ENCODE results near the gene OTUD3. TPM values are rescaled to one million over a fixed set of nuclear protein-coding genes. Genes with fewer than 3 reads are reported as not detected.
"Not testable (repeated sequence)": the region's sequence is repeated elsewhere in the genome, so short reads cannot be mapped to it uniquely, and the experiment has no call there.

Gene OTUD3
- polyA plus RNA-seq, 4 donors = 2.2 to 21.4 (median 3.1) TPM

GRCh38 chr1:19861842-19862530, 20.2 kb upstream of the OTUD3 start:
- peaks cover 0 to 4% of the 10 kb centered on the region in 2 donors for H3K9me3 ChIP-seq (ENCODE audit: control insufficient read depth in 2 of 2, insufficient read depth in 1 of 2, low read depth in 1 of 2, low read length in 1 of 2)
- peak overlapping the region; percentile 78 to 86 (median 79) for H3K27ac ChIP-seq (ENCODE audit: low read depth in 1 of 3, low read length in 2 of 3)
- WGBS, 3 donors = 72 to 80% (median 79%) methylated on average over 1 of the region's 1 CpG
- peaks cover 0 to 26% (median 4%) of the 10 kb centered on the region in 3 donors for H3K4me1 ChIP-seq (ENCODE audit: control insufficient read depth in 3 of 3, insufficient read depth in 2 of 3, low read depth in 1 of 3, low read length in 2 of 3)
- no peak overlapping the region for H3K4me3 ChIP-seq (ENCODE audit: low read depth in 1 of 3, low read length in 3 of 3)
- peaks cover 0 to 2% (median 0%) of the 10 kb centered on the region in 3 donors for H3K27me3 ChIP-seq (ENCODE audit: control insufficient read depth in 3 of 3, insufficient read depth in 3 of 3, low read length in 3 of 3)
- H3K36me3 ChIP-seq (ENCODE audit: control insufficient read depth in 3 of 3, insufficient read depth in 2 of 3, low read depth in 1 of 3, low read length in 3 of 3) = no peaks in the 10 kb centered on the region
- DNase-seq (no peak), FAIRE-seq (no peak)

- H3K36me3 ChIP-seq (ENCODE audit: control insufficient read depth in 3 of 3, insufficient read depth in 2 of 3, low read depth in 1 of 3, low read length in 3 of 3) = no peaks in the 10 kb centered on the region
- H3K4me3 ChIP-seq (ENCODE audit: low read depth in 1 of 3, low read length in 3 of 3) = no peak overlapping the region
- DNase-seq = no peak
- H3K27ac ChIP-seq (ENCODE audit: low read depth in 1 of 3, low read length in 2 of 3) = no peak overlapping the region
- peaks cover 0 to 26% (median 4%) of the 10 kb centered on the region in 3 donors for H3K4me1 ChIP-seq (ENCODE audit: control insufficient read depth in 3 of 3, insufficient read depth in 2 of 3, low read depth in 1 of 3, low read length in 2 of 3)
- H3K27me3 ChIP-seq (ENCODE audit: control insufficient read depth in 3 of 3, insufficient read depth in 3 of 3, low read length in 3 of 3) = peaks cover 0 to 2% (median 0%) of the 10 kb centered on the region in 3 donors
- WGBS, 3 donors = 88 to 95% (median 94%) methylated on average over 3 of the region's 3 CpGs
- peaks cover 0 to 4% of the 10 kb centered on the region in 2 donors for H3K9me3 ChIP-seq (ENCODE audit: control insufficient read depth in 2 of 2, insufficient read depth in 1 of 2, low read depth in 1 of 2, low read length in 1 of 2)
- no peak for FAIRE-seq
These were observed 19.3 kb upstream of the OTUD3 start for GRCh38 chr1:19862944-19863343.

- no peak overlapping the region for H3K4me3 ChIP-seq (ENCODE audit: low read depth in 1 of 3, low read length in 3 of 3)
- peaks cover 0 to 4% of the 10 kb centered on the region in 2 donors for H3K9me3 ChIP-seq (ENCODE audit: control insufficient read depth in 2 of 2, insufficient read depth in 1 of 2, low read depth in 1 of 2, low read length in 1 of 2)
- DNase-seq (no peak), FAIRE-seq (no peak)
- no peaks in the 10 kb centered on the region for H3K36me3 ChIP-seq (ENCODE audit: control insufficient read depth in 3 of 3, insufficient read depth in 2 of 3, low read depth in 1 of 3, low read length in 3 of 3)
- no peak overlapping the region for H3K27ac ChIP-seq (ENCODE audit: low read depth in 1 of 3, low read length in 2 of 3)
- 83 to 92% (median 89%) methylated on average over 1 of the region's 1 CpG for WGBS, 3 donors
- no peaks in the 10 kb centered on the region for H3K27me3 ChIP-seq (ENCODE audit: control insufficient read depth in 3 of 3, insufficient read depth in 3 of 3, low read length in 3 of 3)
- H3K4me1 ChIP-seq (ENCODE audit: control insufficient read depth in 3 of 3, insufficient read depth in 2 of 3, low read depth in 1 of 3, low read length in 2 of 3) = peaks cover 0 to 29% (median 4%) of the 10 kb centered on the region in 3 donors
These were observed 17.5 kb upstream of the OTUD3 start for GRCh38 chr1:19864570-19865160.

- no peak for FAIRE-seq
These were observed 16.2 kb upstream of the OTUD3 start for GRCh38 chr1:19866029-19866428.

GRCh38 chr1:19866758-19867157, 15.4 kb upstream of the OTUD3 start:
- Histone ChIP-seq H3K4me3 (ENCODE audit: low read depth in 1 of 3, low read length in 3 of 3) (no peak overlapping the region), H3K4me1 (ENCODE audit: control insufficient read depth in 3 of 3, insufficient read depth in 2 of 3, low read depth in 1 of 3, low read length in 2 of 3) (peaks cover 0 to 16% (median 0%) of the 10 kb centered on the region in 3 donors), H3K27me3 (ENCODE audit: control insufficient read depth in 3 of 3, insufficient read depth in 3 of 3, low read length in 3 of 3) (no peaks in the 10 kb centered on the region), H3K27ac (ENCODE audit: low read depth in 1 of 3, low read length in 2 of 3) (no peak overlapping the region), H3K36me3 (ENCODE audit: control insufficient read depth in 3 of 3, insufficient read depth in 2 of 3, low read depth in 1 of 3, low read length in 3 of 3) (no peaks in the 10 kb centered on the region), H3K9me3 (ENCODE audit: control insufficient read depth in 2 of 2, insufficient read depth in 1 of 2, low read depth in 1 of 2, low read length in 1 of 2) (peaks cover 0 to 4% of the 10 kb centered on the region in 2 donors)
- 53 to 78% (median 71%) methylated on average over 1 of the region's 1 CpG for WGBS, 3 donors
- DNase-seq (no peak), FAIRE-seq (no peak)

More at GRCh38 chr1:19866029-19866428, 16.2 kb upstream of the OTUD3 start:
- H3K4me3 ChIP-seq (ENCODE audit: low read depth in 1 of 3, low read length in 3 of 3) = no peak overlapping the region
- no peaks in the 10 kb centered on the region for H3K36me3 ChIP-seq (ENCODE audit: control insufficient read depth in 3 of 3, insufficient read depth in 2 of 3, low read depth in 1 of 3, low read length in 3 of 3)
- no peak for DNase-seq
- peaks cover 0 to 22% (median 3%) of the 10 kb centered on the region in 3 donors for H3K4me1 ChIP-seq (ENCODE audit: control insufficient read depth in 3 of 3, insufficient read depth in 2 of 3, low read depth in 1 of 3, low read length in 2 of 3)
- H3K27me3 ChIP-seq (ENCODE audit: control insufficient read depth in 3 of 3, insufficient read depth in 3 of 3, low read length in 3 of 3) = no peaks in the 10 kb centered on the region
- H3K27ac ChIP-seq (ENCODE audit: low read depth in 1 of 3, low read length in 2 of 3) = no peak overlapping the region
- WGBS, 3 donors = 80 to 96% (median 92%) methylated on average over 1 of the region's 1 CpG
- H3K9me3 ChIP-seq (ENCODE audit: control insufficient read depth in 2 of 2, insufficient read depth in 1 of 2, low read depth in 1 of 2, low read length in 1 of 2) = peaks cover 0 to 4% of the 10 kb centered on the region in 2 donors

GRCh38 chr1:19868575-19868974, 13.6 kb upstream of the OTUD3 start:
- WGBS, 3 donors = 74 to 84% (median 74%) methylated on average over 4 of the region's 4 CpGs
- DNase-seq = not testable (repeated sequence)

GRCh38 chr1:19869453-19869852, 12.7 kb upstream of the OTUD3 start:
- H3K4me3 ChIP-seq (ENCODE audit: low read depth in 1 of 3, low read length in 3 of 3); H3K27me3 ChIP-seq (ENCODE audit: control insufficient read depth in 3 of 3, insufficient read depth in 3 of 3, low read length in 3 of 3); FAIRE-seq; H3K9me3 ChIP-seq (ENCODE audit: control insufficient read depth in 2 of 2, insufficient read depth in 1 of 2, low read depth in 1 of 2, low read length in 1 of 2); DNase-seq; H3K36me3 ChIP-seq (ENCODE audit: control insufficient read depth in 3 of 3, insufficient read depth in 2 of 3, low read depth in 1 of 3, low read length in 3 of 3): not testable (repeated sequence)
- Histone ChIP-seq H3K4me1 (ENCODE audit: control insufficient read depth in 3 of 3, insufficient read depth in 2 of 3, low read depth in 1 of 3, low read length in 2 of 3) (peaks cover 0 to 19% (median 0%) of the 10 kb centered on the region in 3 donors), H3K27ac (ENCODE audit: low read depth in 1 of 3, low read length in 2 of 3) (peak overlapping the region in 1 of 3 donors; percentile 63)
- WGBS, 3 donors = 74 to 82% (median 81%) methylated on average over 2 of the region's 2 CpGs

More at GRCh38 chr1:19868575-19868974, 13.6 kb upstream of the OTUD3 start:
- FAIRE-seq; H3K4me3 ChIP-seq (ENCODE audit: low read depth in 1 of 3, low read length in 3 of 3); H3K27ac ChIP-seq (ENCODE audit: low read depth in 1 of 3, low read length in 2 of 3); H3K36me3 ChIP-seq (ENCODE audit: control insufficient read depth in 3 of 3, insufficient read depth in 2 of 3, low read depth in 1 of 3, low read length in 3 of 3); H3K9me3 ChIP-seq (ENCODE audit: control insufficient read depth in 2 of 2, insufficient read depth in 1 of 2, low read depth in 1 of 2, low read length in 1 of 2); H3K27me3 ChIP-seq (ENCODE audit: control insufficient read depth in 3 of 3, insufficient read depth in 3 of 3, low read length in 3 of 3): not testable (repeated sequence)
- H3K4me1 ChIP-seq (ENCODE audit: control insufficient read depth in 3 of 3, insufficient read depth in 2 of 3, low read depth in 1 of 3, low read length in 2 of 3) = peaks cover 0 to 22% (median 0%) of the 10 kb centered on the region in 3 donors

- H3K27me3 ChIP-seq (ENCODE audit: control insufficient read depth in 3 of 3, insufficient read depth in 3 of 3, low read length in 3 of 3) = peaks cover 0 to 2% (median 0%) of the 10 kb centered on the region in 3 donors
- H3K36me3 ChIP-seq (ENCODE audit: control insufficient read depth in 3 of 3, insufficient read depth in 2 of 3, low read depth in 1 of 3, low read length in 3 of 3) = no peaks in the 10 kb centered on the region
- WGBS, 3 donors = 45 to 62% (median 55%) methylated on average over 5 of the region's 5 CpGs
- no peaks in the 10 kb centered on the region for H3K9me3 ChIP-seq (ENCODE audit: control insufficient read depth in 2 of 2, insufficient read depth in 1 of 2, low read depth in 1 of 2, low read length in 1 of 2)
- FAIRE-seq (no peak), DNase-seq (peak; percentile 56 to 63)
- H3K27ac ChIP-seq (ENCODE audit: low read depth in 1 of 3, low read length in 2 of 3) = peak overlapping the region in 1 of 3 donors; percentile 63
- peaks cover 0 to 19% (median 0%) of the 10 kb centered on the region in 3 donors for H3K4me1 ChIP-seq (ENCODE audit: control insufficient read depth in 3 of 3, insufficient read depth in 2 of 3, low read depth in 1 of 3, low read length in 2 of 3)
- no peak overlapping the region for H3K4me3 ChIP-seq (ENCODE audit: low read depth in 1 of 3, low read length in 3 of 3)
These were observed 12.3 kb upstream of the OTUD3 start for GRCh38 chr1:19869929-19870328.

All from small intestine (tissue), 7 donors.